Measurements from ENCODE around the gene CNIH3.

- TF ChIP-seq CTCF (IDR thresholded peaks at IDR 0.05) (no peak), EZH2 (IDR thresholded peaks at IDR 0.05; ENCODE audit: borderline replicate concordance, insufficient read depth, low read depth, low read length, poor library complexity, severe bottlenecking) (no peak)
These were observed 9.9 kb downstream of the CNIH3 start for GRCh38 chr1:224626042-224626441.

Measured in B cell (primary cell).